HFFc6 (cell line): Measurements from ENCODE around the gene IMMP1L. TPM values are rescaled to one million over a fixed set of nuclear protein-coding genes. Genes with fewer than 3 reads are reported as not detected.
"Not testable (repeated sequence)": the region's sequence is repeated elsewhere in the genome, so short reads cannot be mapped to it uniquely, and the experiment has no call there.

ENCODE experiments used
- DNase-seq: peaks from one replicate; pipeline ENCODE4 v3.0.0-alpha.2; 2018
- H3K27ac Mint-ChIP-seq: 2 replicates; pipeline ENCODE4 v1.8.0; 2020; ENCODE audit warnings: mild to moderate bottlenecking, mixed read lengths
- H3K27me3 Mint-ChIP-seq: 2 replicates; pipeline ENCODE4 v1.8.0; 2021; ENCODE audit warnings: mild to moderate bottlenecking, moderate library complexity, mixed read lengths; ENCODE audit not compliant: insufficient read depth
- H3K36me3 Mint-ChIP-seq: 2 replicates; pipeline ENCODE4 v1.8.0; 2021; ENCODE audit warnings: low read depth, mixed read lengths
- H3K4me1 Mint-ChIP-seq: 2 replicates; pipeline ENCODE4 v1.8.0; 2020; ENCODE audit warnings: low read depth, mixed read lengths
- H3K4me3 Mint-ChIP-seq: 2 replicates; pipeline ENCODE4 v1.8.0; 2020; ENCODE audit warnings: mild to moderate bottlenecking, moderate library complexity, mixed read lengths
- H3K9me3 Mint-ChIP-seq: 2 replicates; pipeline ENCODE4 v1.8.0; 2020; ENCODE audit warnings: mild to moderate bottlenecking, mixed read lengths
- total RNA-seq, 6 experiments: library from RNA; stranded (reverse); fragmentation: NEBNext Ultra II Directional; extraction: Animal tissue kit (Norgen Biotek cat#: 25700); gene quantifications; 2 replicates in 1 of 6; 3 replicates in 5 of 6; pipeline ENCODE4 v1.2.3, GENCODE V29; 2021
- TF ChIP-seq, protein P1 (sequence below): fragments of 200-600 bp; sonication (generic); IDR thresholded peaks from 2 replicates; pipeline ENCODE4 v1.5.0; 2021; ENCODE audit warnings: antibody characterized with exemption, mild to moderate bottlenecking

Gene IMMP1L
- total RNA-seq, 6 experiments from 2014 or later, result 11.5 to 18.3 (median 14.5) TPM

DNA sequence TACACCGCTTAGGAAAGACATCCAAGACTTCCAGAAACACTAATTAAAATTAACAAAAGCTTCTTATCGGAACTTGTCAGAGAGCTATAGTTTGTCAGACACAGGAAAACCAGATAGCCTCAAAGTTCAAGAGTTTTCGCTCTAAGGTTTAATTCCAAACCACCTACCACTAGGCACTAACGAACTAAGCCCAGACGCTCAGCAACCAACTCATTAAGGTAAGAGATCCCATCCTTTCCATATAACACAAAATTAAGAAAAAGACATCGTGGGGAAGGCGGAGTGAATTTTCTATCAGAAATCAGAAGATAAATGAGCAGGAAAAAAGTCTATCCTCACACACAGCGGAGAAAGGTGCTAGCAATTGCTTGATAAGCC is 382 bp downstream of the IMMP1L start:
- Mint-ChIP-seq H3K4me3 (peak overlapping the region; percentile 100), H3K9me3 (no peaks in the 10 kb centered on the region), H3K27ac (peak overlapping the region; percentile 94), H3K36me3 (no peaks in the 10 kb centered on the region; the same call in 1 of the 2 replicates), H3K27me3 (peaks cover 2% of the 10 kb centered on the region; the same call in 1 of the 2 replicates), H3K4me1 (peaks cover 31% of the 10 kb centered on the region)
- TF ChIP-seq, protein P1, sequence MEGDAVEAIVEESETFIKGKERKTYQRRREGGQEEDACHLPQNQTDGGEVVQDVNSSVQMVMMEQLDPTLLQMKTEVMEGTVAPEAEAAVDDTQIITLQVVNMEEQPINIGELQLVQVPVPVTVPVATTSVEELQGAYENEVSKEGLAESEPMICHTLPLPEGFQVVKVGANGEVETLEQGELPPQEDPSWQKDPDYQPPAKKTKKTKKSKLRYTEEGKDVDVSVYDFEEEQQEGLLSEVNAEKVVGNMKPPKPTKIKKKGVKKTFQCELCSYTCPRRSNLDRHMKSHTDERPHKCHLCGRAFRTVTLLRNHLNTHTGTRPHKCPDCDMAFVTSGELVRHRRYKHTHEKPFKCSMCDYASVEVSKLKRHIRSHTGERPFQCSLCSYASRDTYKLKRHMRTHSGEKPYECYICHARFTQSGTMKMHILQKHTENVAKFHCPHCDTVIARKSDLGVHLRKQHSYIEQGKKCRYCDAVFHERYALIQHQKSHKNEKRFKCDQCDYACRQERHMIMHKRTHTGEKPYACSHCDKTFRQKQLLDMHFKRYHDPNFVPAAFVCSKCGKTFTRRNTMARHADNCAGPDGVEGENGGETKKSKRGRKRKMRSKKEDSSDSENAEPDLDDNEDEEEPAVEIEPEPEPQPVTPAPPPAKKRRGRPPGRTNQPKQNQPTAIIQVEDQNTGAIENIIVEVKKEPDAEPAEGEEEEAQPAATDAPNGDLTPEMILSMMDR, result no peak
- no peak for DNase-seq

DNA sequence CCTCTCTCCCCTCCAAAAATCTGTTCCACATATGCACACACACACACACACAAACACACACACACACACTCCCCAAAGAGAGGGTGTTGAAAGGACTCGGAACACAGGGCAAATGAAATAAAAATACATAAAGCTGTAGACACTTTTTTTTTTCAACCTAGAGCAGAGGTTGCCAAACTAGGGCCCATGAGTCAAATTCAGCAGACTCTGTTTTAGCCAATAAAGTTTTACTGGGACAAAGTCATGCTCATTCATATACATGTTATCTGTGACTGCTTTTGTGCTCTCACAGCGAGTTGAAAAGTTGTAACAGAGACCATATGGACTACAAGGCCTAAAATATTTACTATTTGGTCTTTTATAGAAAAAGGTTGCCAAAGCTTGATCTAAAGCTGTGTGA is 8.9 kb downstream of the IMMP1L start:
- TF ChIP-seq, protein P1, result no peak
- H3K36me3 Mint-ChIP-seq, result peaks cover 2% of the 10 kb centered on the region; the same call in 1 of the 2 replicates
- no peak overlapping the region for H3K4me3 Mint-ChIP-seq
- no peak for DNase-seq
- H3K27me3 Mint-ChIP-seq, result no peaks in the 10 kb centered on the region; the same call in 1 of the 2 replicates
- H3K9me3 Mint-ChIP-seq, result no peaks in the 10 kb centered on the region
- no peak overlapping the region for H3K27ac Mint-ChIP-seq
- 0 out of 2 replicates have a peak, but pooled peaks cover 8% of the 10 kb centered on the region for H3K4me1 Mint-ChIP-seq

DNA sequence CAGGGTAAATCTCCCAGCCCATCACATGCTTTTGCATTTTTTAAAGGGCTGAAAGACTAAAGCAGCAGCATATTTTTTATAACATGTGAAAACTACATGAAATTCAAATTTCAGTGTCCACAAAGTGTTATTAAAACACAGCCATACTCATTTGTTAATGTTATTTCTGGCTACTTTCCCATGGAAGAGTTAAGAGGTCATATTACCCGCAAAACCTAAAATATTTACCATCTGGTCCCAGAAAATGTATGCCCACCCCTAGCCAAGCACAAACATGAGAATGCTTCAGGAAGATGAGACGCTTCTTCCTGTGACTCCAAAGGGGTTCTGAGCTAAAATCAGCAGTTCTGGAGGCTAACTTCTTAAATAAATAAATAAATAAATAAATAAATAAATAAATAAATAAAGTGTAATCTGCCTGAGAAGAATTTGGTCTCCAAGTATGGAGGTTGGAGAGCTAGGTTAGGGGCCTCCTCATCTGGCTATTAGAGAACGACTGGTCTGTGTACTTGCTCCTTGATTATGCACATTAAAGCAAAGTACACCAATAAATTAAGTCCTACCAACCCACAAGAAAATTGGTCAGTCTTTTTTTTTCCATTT is 9.7 kb downstream of the IMMP1L start:
- no peaks in the 10 kb centered on the region for H3K27me3 Mint-ChIP-seq
- H3K4me3 Mint-ChIP-seq, result no peak overlapping the region
- DNase-seq, result no peak
- H3K9me3 Mint-ChIP-seq, result peaks cover 4% of the 10 kb centered on the region; the same call in 1 of the 2 replicates
- TF ChIP-seq, protein P1, result no peak
- 0 out of 2 replicates have a peak, but pooled peaks cover 8% of the 10 kb centered on the region for H3K4me1 Mint-ChIP-seq
- H3K36me3 Mint-ChIP-seq, result peaks cover 11% of the 10 kb centered on the region
- no peak overlapping the region for H3K27ac Mint-ChIP-seq

DNA sequence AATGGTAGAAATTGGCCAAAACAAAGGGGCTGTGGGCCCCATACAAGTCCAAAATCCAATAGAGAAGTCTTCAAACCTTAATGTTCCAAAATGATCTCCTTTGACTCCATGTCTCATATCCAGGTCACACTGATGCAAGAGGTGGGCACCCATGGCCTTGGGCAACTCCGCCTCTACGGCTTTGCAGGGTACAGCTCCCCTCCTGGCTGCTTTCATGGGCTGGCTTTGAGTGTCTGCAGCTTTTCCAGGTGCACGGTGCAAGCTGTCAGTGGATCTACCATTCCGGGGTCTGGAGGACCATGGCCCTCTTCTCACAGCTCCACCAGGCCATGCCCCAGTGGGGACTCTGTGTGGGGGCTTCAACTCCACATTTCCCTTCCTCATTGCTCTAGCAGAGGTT is 15.7 kb downstream of the IMMP1L start:
- not testable (repeated sequence) for DNase-seq, H3K4me3 Mint-ChIP-seq, H3K27ac Mint-ChIP-seq, H3K9me3 Mint-ChIP-seq, H3K4me1 Mint-ChIP-seq, H3K27me3 Mint-ChIP-seq
- peaks cover 11% of the 10 kb centered on the region for H3K36me3 Mint-ChIP-seq

DNA sequence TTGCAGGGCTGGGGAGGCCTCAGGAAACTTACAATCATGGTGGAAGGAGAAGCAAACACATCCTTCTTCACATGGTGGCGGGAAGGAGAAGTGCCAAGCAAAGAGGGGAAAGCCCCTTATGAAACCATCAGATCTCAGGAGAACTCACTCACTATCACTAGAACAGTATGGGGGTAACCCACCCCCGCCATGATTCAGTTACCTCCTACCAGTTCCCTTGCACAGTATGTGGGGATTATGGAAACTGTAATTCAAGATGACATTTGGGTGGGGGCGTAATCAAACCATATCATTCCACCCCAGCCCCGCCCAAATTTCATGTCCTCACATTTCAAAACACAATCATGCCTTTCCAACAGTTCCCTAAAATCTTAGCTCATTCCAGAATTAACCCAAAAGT is 16.2 kb downstream of the IMMP1L start:
- H3K4me1 Mint-ChIP-seq, result peaks cover 8% of the 10 kb centered on the region
- peaks cover 4% of the 10 kb centered on the region; the same call in 1 of the 2 replicates for H3K9me3 Mint-ChIP-seq
- no peak overlapping the region for H3K27ac Mint-ChIP-seq
- H3K4me3 Mint-ChIP-seq, result no peak overlapping the region
- no peaks in the 10 kb centered on the region for H3K27me3 Mint-ChIP-seq
- TF ChIP-seq, protein P1, result no peak
- peaks cover 11% of the 10 kb centered on the region for H3K36me3 Mint-ChIP-seq
- no peak for DNase-seq

DNA sequence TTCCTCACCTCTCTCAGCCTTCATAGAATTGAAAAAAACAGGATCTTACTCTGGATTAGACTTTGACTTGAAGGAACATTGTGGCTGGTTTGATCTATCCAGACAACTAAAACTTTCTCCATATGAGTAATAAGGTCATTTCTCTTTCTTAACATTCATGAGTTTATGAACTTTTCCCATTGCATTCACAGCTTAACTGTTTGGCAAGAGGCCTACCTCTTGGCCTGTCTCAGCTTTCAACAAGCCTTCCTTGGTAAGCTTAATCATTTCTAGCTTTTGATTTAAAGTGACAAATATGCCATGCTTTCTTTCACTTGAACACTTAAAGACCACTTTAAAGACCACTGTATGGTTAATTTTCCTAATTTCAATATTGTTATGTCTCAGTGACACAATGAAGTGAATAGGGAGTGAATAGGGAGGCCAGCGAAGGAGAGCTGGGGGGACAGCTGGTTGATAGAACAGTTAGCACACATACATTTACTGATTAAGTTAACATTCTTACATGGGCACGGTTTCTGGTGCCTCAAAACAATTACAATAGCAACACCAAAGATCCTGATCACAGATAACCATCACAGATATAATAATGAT is 17.0 kb downstream of the IMMP1L start:
- H3K9me3 Mint-ChIP-seq, result peaks cover 4% of the 10 kb centered on the region; the same call in 1 of the 2 replicates
- no peak overlapping the region for H3K4me3 Mint-ChIP-seq
- TF ChIP-seq, protein P1, result no peak
- H3K4me1 Mint-ChIP-seq, result peaks cover 8% of the 10 kb centered on the region
- H3K27ac Mint-ChIP-seq, result no peak overlapping the region
- peaks cover 11% of the 10 kb centered on the region for H3K36me3 Mint-ChIP-seq
- H3K27me3 Mint-ChIP-seq, result no peaks in the 10 kb centered on the region
- DNase-seq, result no peak
